NCI-H82 treated with DMSO at 0.1 percent for 48 hours (cell line): ENCODE results near the gene ADGRB3.

Experiments
- DNase-seq: peaks from one replicate; lab custom pipeline; 2025; ENCODE audit not compliant: unreplicated experiment; lab: John Stamatoyannopoulos, UW

The ADGRB3 gene

DNA sequence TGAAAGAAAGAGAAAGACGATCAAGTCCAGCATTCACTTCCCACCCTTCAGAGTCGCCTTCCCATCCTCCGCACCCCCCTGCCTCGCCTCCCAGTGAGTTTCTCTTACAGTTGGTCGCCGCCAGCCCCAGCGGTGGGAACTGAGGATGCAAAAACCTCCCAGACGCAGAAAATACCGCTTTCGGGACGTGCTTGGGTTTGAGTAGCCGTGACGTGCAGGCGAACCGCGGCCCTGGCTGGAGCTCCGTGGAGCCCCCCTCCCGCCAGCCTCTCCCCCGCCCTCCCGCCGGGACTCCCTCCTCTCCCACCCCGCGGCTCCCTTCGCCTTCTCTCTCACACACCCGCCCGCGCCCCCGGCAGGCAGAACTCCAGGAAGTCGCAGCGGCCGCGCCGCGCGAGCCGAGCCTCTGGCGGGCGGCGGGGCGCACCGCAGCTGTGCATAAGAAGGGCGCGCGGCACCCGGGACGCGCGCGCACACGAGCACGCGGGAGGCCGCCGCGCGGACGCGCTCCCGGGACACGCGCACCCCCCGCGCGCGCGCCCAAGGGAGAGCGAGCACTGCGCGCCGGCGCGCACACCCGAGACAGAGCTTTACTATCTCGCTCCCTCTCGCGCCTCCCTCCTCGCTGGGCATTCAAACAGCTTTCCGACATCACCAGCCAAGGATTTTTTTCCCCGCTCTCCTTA, at the start of gene ADGRB3:
TSS of gene ADGRB3 (plus strand) at position 557 of the 686 bp plus-strand sequence. CDS start 3,394 bp downstream, outside the sequence.
- peak; percentile 73 for DNase-seq

DNA sequence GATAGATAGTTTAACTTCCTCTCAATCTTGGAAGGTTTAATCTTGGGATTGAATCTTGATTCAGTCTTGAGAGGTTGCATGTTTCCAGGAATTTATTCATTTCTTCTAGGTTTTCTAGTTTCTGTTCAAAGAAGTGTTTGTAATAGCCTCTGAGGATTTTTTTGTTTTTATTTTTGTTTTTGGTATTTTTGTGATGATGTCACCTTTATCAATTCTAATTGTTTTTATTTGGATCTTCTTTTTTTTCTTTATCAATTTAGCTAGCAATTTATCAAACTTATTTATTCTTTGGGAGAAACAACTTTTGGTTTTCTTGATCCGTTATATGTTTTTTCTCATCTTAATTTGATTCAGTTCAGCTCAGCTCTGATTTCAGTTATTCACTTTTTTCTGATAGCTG, 41.5 kb upstream of the ADGRB3 start:
- no peak for DNase-seq

DNA sequence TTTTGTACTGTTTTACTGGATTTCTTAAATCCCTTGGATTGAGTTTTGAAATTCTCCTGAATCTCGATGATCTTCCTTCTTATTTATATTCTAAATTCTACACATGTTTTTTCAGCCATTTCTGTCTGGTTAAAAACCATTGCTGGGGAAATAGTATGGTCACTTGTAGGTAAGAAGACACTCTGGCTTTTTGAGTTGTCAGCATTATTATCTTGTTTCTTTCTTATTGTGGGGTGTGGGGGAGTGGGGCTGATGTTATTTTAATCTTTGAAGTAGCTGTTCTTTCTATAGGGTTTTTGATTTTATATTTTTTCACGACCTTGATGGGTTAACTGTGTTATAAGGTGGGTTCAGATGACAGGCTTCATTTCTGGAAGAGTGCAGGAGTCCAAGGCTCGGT, 37.4 kb upstream of the ADGRB3 start:
- DNase-seq: no peak

- no peak for DNase-seq
Observed at GRCh38 chr6:68615938-68616337, 19.1 kb upstream of the ADGRB3 start.

GRCh38 chr6:68625998-68626397, 9.1 kb upstream of the ADGRB3 start:
- DNase-seq: no peak

GRCh38 chr6:68628161-68628560, 6.9 kb upstream of the ADGRB3 start:
- DNase-seq: no peak

- no peak for DNase-seq
Observed at GRCh38 chr6:68632734-68633133, 2.3 kb upstream of the ADGRB3 start.

GRCh38 chr6:68633281-68633971, 1.7 kb upstream of the ADGRB3 start:
- DNase-seq: no peak

DNA sequence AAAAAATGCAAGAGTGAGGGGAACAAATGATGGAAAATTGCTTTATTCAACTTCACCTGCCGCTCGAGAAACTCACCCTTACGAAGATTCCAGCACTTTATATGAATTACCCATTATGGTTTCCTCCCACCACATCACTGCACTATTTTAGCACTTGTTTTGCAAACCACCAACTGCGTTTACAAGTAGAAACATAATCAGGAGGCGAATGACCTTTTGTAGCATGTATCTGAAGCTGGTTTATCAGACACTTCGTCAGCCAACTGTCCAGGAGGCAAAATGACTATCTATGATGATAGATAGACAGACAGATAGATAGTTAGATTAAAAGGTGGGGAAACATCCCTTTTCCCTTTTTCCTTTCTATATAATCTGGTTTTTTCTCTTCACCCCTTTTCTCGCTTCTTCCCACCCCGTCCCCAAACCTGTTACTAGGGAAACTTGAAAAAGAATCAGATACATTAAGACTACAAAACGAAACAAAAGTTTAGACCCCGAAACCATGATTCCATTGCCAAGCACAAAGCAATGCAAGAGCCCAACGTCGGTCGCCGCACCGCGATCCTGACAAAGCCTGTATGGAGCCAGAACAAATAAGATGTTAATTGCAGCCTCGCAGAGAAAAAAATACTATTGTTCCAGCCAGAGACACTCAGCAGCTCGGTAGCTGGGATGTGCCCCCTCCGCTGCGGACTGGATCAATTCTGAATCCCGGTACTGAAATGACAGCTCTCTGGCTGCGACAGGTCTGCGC, 933 bp upstream of the ADGRB3 start:
- DNase-seq: no peak

- no peak for DNase-seq
Observed at GRCh38 chr6:68635412-68635705, 277 bp downstream of the ADGRB3 start.

GRCh38 chr6:68635706-68636513, 828 bp downstream of the ADGRB3 start:
- no peak for DNase-seq

DNA sequence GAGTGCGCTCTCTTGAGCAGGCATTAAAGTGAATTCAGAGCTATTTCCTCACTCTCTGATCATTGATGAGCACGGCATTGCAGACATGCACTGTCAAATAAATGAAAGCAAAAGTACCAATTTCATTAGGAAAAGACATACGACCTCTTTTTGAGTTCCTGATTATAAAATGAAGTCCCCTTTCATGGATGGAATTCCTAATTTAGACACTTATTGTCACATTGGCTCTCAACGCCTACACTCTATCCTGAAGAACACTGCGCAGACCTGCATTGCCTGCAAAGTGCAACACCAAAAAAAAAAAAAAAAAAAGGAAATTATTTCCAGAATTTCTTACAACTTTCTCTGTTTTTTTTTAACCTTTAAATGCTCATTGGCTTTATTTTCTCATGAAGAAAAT, 1.6 kb downstream of the ADGRB3 start:
- no peak for DNase-seq

DNA sequence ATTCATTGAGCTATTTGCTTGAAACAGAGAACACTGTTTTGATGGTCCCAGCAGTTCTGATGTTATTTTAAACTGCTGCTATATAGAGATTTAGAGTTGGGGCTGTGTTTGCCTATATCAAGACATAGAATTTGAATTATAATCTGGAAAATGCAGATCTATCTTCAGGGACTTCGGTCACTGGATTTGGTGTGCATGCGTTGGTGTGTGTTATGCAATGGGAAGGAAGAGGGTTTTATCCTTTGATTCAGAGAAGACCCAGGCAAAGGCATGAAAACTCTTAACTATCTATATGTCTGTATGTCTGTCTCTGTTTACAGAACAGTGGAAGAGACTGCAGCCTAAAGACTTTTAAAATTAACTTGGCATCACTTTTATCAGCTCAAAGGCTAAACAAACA, 2.0 kb downstream of the ADGRB3 start:
- DNase-seq: no peak

- DNase-seq: no peak
Observed at GRCh38 chr6:68637782-68638181, 2.7 kb downstream of the ADGRB3 start.

GRCh38 chr6:68638230-68638900, 3.3 kb downstream of the ADGRB3 start:
- DNase-seq: peak; percentile 40

GRCh38 chr6:68639211-68639610, 4.1 kb downstream of the ADGRB3 start:
- DNase-seq: no peak

DNA sequence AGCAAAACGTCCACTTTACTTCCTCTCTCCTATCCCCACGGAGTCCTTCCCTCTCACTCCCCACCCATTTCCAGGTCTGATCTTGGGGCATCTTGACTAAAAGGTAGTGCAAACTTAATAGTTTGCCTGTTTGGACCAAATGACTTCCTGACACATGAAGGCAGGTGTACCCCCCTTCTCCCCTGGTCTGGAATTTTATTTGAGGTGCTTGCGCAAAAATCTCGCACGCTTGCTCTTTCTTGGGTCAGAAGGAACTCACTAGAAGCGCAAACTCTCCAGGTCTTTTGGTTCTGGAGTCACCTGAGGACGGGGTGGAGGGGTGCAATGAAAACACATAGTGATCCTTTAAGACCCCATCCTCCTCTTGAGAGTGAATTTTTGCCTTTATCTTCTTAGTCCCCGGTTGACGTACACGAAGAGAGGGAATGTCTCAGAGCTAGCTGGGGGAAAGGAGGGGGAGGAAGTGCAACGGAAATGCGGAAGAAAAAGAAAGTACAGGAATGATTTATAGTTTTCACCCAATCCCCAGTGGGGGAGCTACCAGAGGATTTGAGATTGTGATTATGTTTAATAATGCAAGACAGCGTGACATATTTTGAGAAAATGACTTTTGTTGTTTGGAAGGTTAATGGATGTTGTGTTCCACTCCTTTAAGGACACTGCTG, 4.9 kb downstream of the ADGRB3 start:
- DNase-seq: no peak

- no peak for DNase-seq
Observed at GRCh38 chr6:68640491-68640835, 5.4 kb downstream of the ADGRB3 start.

DNA sequence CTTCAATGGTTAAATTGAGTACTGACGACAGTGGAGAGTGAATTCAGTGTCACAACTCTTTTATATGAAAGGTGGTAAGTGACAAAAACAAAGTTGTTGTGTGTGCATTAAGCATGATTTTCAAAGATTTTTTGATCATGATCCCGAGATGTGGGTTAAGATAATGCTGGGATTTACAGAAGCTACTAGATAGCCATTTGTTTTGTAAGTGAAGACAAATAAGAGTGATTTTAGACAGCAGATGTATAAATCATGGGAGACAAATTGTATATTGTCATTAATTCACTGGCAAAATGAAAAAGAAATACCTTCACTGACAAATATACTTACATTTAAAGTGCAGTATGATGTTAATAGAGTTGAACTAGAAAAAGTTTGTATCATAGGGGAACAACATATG, 6.1 kb downstream of the ADGRB3 start:
- no peak for DNase-seq

DNA sequence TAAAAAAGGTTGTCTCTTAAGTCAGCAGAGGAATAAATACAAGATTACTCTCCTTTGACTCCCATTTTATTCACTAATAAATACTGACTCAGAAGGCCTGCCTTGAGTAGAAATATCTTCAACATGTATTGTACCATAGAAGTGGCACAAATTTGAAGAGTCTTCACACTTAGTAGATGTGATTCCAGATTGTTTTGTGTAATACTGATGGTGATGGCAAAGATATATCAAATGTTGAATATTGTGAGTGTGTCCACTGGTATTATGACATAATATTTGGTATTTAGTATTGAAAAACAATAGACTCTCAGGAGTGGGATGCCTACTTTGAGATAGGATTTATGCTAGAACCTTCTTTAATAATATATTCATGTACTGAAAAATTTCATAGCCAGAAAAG, 7.0 kb downstream of the ADGRB3 start:
- no peak for DNase-seq
